ENCODE data around the gene PAFAH1B2. TPM values are rescaled to one million over a fixed set of nuclear protein-coding genes. Genes with fewer than 3 reads are reported as not detected.

Gene PAFAH1B2
- total RNA-seq, 4 donors from 2014 or later = 25.8 to 52.3 (median 35.2) TPM

GRCh38 chr11:117194267-117194666 is 50.2 kb downstream of the PAFAH1B2 start:
- Histone ChIP-seq H3K4me1 (peaks cover 7 to 9% of the 10 kb centered on the region in 2 donors), H3K27ac (peak overlapping the region in 2 of 4 donors; percentile 52 to 54), H3K27me3 (no peaks in the 10 kb centered on the region), H3K4me3 (no peak overlapping the region), H3K9me3 (no peaks in the 10 kb centered on the region), H3K36me3 (peaks cover 0 to 52% of the 10 kb centered on the region in 2 donors)
- intact Hi-C loops (cut with DNase I; ENCODE audit: low total_unique reads) (no loop called here), in situ Hi-C loops (cut with MboI; ENCODE audit: low sequenced_read_pairs in 4 of 4) (no loop called here)
- DNase-seq = no peak
- ATAC-seq = peak; percentile 23 to 47
- TF ChIP-seq CTCF (IDR thresholded peaks at IDR 0.05 in 4 of 5, conservative IDR thresholded peaks at IDR 0.05 in 1 of 5) = no peak
- TF ChIP-seq POLR2A (IDR thresholded peaks at IDR 0.05) = no peak

DNA sequence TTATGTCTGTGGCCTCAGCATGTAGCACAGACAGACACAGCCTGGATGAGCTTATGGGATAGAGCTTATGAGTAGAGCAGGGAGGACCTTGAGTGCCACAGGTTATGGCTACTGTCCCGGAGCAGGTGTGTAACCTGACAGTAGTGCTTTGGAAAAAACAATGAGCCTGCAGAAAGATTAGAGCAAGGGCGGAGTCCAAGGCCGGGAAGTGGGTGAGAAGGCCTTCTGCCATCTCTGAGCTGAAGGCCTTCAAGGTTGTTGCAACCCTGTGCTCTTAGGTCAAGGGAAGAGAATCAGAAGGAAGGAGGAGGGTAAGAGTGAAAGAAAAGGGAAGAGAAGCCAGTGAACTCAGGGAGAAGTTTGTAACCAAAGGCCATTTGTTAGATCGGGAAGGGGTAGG is 51.2 kb downstream of the PAFAH1B2 start:
- intact Hi-C loops (cut with DNase I; ENCODE audit: low total_unique reads) (no loop called here), in situ Hi-C loops (cut with MboI; ENCODE audit: low sequenced_read_pairs in 4 of 4) (no loop called here)
- DNase-seq (no peak), ATAC-seq (no peak)
- no peak overlapping the region for H3K4me3 ChIP-seq
- no peaks in the 10 kb centered on the region for H3K9me3 ChIP-seq
- peaks cover 0 to 44% of the 10 kb centered on the region in 2 donors for H3K36me3 ChIP-seq
- H3K27me3 ChIP-seq = no peaks in the 10 kb centered on the region
- peaks cover 7 to 13% of the 10 kb centered on the region in 2 donors for H3K4me1 ChIP-seq
- TF ChIP-seq POLR2A (IDR thresholded peaks at IDR 0.05) = no peak
- no peak overlapping the region for H3K27ac ChIP-seq

DNA sequence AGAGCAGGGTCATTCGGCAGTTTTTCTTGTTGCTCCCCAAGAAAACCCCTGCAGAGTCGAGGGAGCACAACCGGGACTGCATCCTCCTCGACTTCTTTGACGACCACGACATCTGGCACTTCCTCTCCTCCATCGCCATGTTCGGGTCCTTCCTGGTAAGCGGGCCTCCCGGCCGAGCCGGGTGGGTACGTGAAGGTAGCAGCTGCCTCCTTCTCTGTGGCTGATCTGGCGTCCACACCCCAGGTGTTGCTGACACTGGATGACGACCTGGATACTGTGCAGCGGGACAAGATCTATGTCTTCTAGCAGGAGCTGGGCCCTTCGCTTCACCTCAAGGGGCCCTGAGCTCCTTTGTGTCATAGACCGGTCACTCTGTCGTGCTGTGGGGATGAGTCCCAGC is 51.7 kb downstream of the PAFAH1B2 start:
- no peaks in the 10 kb centered on the region for H3K27me3 ChIP-seq
- no peak for TF ChIP-seq POLR2A (IDR thresholded peaks at IDR 0.05)
- no peak for TF ChIP-seq CTCF (IDR thresholded peaks at IDR 0.05 in 4 of 5, conservative IDR thresholded peaks at IDR 0.05 in 1 of 5)
- DNase-seq (no peak), ATAC-seq (no peak)
- peaks cover 0 to 38% of the 10 kb centered on the region in 2 donors for H3K36me3 ChIP-seq
- H3K27ac ChIP-seq = no peak overlapping the region
- intact Hi-C loops (cut with DNase I; ENCODE audit: low total_unique reads) = no loop called here
- no peaks in the 10 kb centered on the region for H3K9me3 ChIP-seq
- peaks cover 7 to 13% of the 10 kb centered on the region in 2 donors for H3K4me1 ChIP-seq
- H3K4me3 ChIP-seq = no peak overlapping the region
- in situ Hi-C loops (cut with MboI; ENCODE audit: low sequenced_read_pairs in 4 of 4) = no loop called here

- H3K27me3 ChIP-seq = no peaks in the 10 kb centered on the region
- TF ChIP-seq POLR2A (IDR thresholded peaks at IDR 0.05) = no peak
- no peak for TF ChIP-seq CTCF (IDR thresholded peaks at IDR 0.05 in 4 of 5, conservative IDR thresholded peaks at IDR 0.05 in 1 of 5)
- intact Hi-C loops (cut with DNase I; ENCODE audit: low total_unique reads) (no loop called here), in situ Hi-C loops (cut with MboI; ENCODE audit: low sequenced_read_pairs in 4 of 4) (no loop called here)
- H3K4me1 ChIP-seq = peaks cover 14 to 23% of the 10 kb centered on the region in 2 donors
- H3K36me3 ChIP-seq = peaks cover 0 to 26% of the 10 kb centered on the region in 2 donors
- DNase-seq (no peak), ATAC-seq (no peak)
- H3K4me3 ChIP-seq = no peak overlapping the region
- H3K27ac ChIP-seq = peak overlapping the region in 1 of 4 donors; percentile 77
- no peaks in the 10 kb centered on the region for H3K9me3 ChIP-seq
Measured at GRCh38 chr11:117197006-117197405, 52.9 kb downstream of the PAFAH1B2 start.

GRCh38 chr11:117197516-117198456 is 53.7 kb downstream of the PAFAH1B2 start:
- ATAC-seq (no peak), DNase-seq (no peak)
- H3K36me3 ChIP-seq = peaks cover 0 to 18% of the 10 kb centered on the region in 2 donors
- H3K27me3 ChIP-seq = no peaks in the 10 kb centered on the region
- peak in 3 of 5 experiments; percentile 24 to 41 (median 33) for TF ChIP-seq CTCF (IDR thresholded peaks at IDR 0.05 in 4 of 5, conservative IDR thresholded peaks at IDR 0.05 in 1 of 5)
- no peak for TF ChIP-seq POLR2A (IDR thresholded peaks at IDR 0.05)
- peak overlapping the region; percentile 74 to 78 (median 76) for H3K27ac ChIP-seq
- no peaks in the 10 kb centered on the region for H3K9me3 ChIP-seq
- peaks cover 18 to 28% of the 10 kb centered on the region in 2 donors for H3K4me1 ChIP-seq
- in situ Hi-C loops (cut with MboI; ENCODE audit: low sequenced_read_pairs in 4 of 4) = no loop called here
- intact Hi-C loops (cut with DNase I; ENCODE audit: low total_unique reads) = no loop called here
- peak overlapping the region in 2 of 4 donors; percentile 42 to 57 for H3K4me3 ChIP-seq
